HEK293 (cell line): ENCODE measurements around the gene IL3.

Experiments
- BCL11A ChIP-seq: fragments of 450-650 bp; formaldehyde crosslinking; IDR thresholded peaks from 2 replicates; pipeline ENCODE4 v1.5.1; 2016; ENCODE audit warnings: low read depth, missing biosample characterization, missing genetic modification characterization
- CTCF ChIP-seq: fragments of 450-650 bp; formaldehyde crosslinking; IDR thresholded peaks from 2 replicates; pipeline ENCODE4 v1.5.1; 2016; ENCODE audit warnings: missing biosample characterization, missing genetic modification characterization
- MZF1 ChIP-seq: fragments of 450-650 bp; formaldehyde crosslinking; IDR thresholded peaks from 2 replicates; pipeline ENCODE4 v1.5.1; 2017; ENCODE audit warnings: missing biosample characterization, missing genetic modification characterization, borderline replicate concordance
- SP2 ChIP-seq: fragments of 450-650 bp; formaldehyde crosslinking; IDR thresholded peaks from 2 replicates; pipeline ENCODE4 v1.5.1; 2016; ENCODE audit warnings: missing biosample characterization, missing genetic modification characterization
- TCF7L2 ChIP-seq: IDR thresholded peaks from 2 replicates; pipeline ENCODE4 v1.6.1; 2011; ENCODE audit warnings: low read depth, mild to moderate bottlenecking, inconsistent platforms, low read length, moderate library complexity, borderline replicate concordance
- ZBTB7A ChIP-seq: fragments of 450-650 bp; formaldehyde crosslinking; IDR thresholded peaks from 2 replicates; pipeline ENCODE4 v1.5.1; 2016; ENCODE audit warnings: low read depth, missing biosample characterization, missing genetic modification characterization
- ZFP37 ChIP-seq: fragments of 450-650 bp; formaldehyde crosslinking; IDR thresholded peaks from 2 replicates; pipeline ENCODE4 v1.5.1; 2016; ENCODE audit warnings: missing biosample characterization, missing genetic modification characterization
- ZNF184 ChIP-seq: fragments of 450-650 bp; IDR thresholded peaks from 2 replicates; pipeline ENCODE4 v1.5.1; 2018; ENCODE audit warnings: missing biosample characterization, mild to moderate bottlenecking, missing genetic modification characterization
- ZNF274 ChIP-seq, 2 experiments: fragments of 200-500 bp in 1 of 2; fragments of 450-650 bp in 1 of 2; sonication (Bioruptor generic) in 1 of 2; formaldehyde crosslinking in 1 of 2; IDR thresholded peaks; 2 replicates each; pipeline versions ENCODE4 v1.5.1 to v1.6.1; 2014 to 2016; ENCODE audit warnings: borderline replicate concordance in 1 of 2, inconsistent platforms in 1 of 2, low read length in 1 of 2, missing biosample characterization in 1 of 2, missing genetic modification characterization in 1 of 2
- ZNF292 ChIP-seq: fragments of 450-650 bp; formaldehyde crosslinking; IDR thresholded peaks from 2 replicates; pipeline ENCODE4 v1.5.1; 2016; ENCODE audit warnings: low read depth, missing biosample characterization, missing genetic modification characterization, borderline replicate concordance
- ZNF302 ChIP-seq: fragments of 450-650 bp; formaldehyde crosslinking; IDR thresholded peaks from 2 replicates; pipeline ENCODE4 v1.5.1; 2016; ENCODE audit warnings: missing biosample characterization, missing genetic modification characterization, low read depth
- ZNF37A ChIP-seq: fragments of 450-650 bp; IDR thresholded peaks from 2 replicates; pipeline ENCODE4 v1.5.1; 2018; ENCODE audit warnings: missing biosample characterization, missing genetic modification characterization
- TF ChIP-seq, protein P1 (sequence below): fragments of 450-650 bp; formaldehyde crosslinking; IDR thresholded peaks from 2 replicates; pipeline ENCODE4 v1.5.1; 2016; ENCODE audit warnings: missing biosample characterization, missing genetic modification characterization, low read depth

DNA sequence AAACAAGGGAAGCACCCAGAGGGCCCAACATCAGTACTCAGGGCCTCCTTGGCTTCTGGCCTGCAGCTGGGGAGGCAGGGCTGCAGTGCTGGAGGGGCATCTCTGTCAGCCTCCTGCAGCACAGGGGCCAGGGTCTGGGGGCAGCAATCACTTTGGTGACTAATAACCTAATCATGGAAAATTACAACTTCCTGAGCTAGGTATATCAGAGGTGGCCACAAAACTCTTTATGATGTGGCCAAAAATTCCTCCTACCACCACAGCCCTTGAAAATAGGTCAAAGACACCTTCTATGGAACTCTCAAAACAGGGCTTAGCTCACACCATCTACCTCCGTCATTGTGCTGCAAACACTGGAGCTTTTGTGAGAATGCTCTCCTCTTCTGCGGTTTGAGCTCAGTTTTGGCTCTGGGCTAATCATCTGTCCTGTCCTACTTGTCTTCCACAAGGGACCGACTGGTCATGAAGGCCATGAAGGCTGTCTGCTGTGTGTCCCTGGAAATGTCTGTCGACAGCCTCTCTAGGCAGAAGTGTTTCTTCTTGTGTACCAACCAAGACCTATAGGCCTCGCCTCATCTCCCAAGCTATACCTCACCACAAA is 41.7 kb downstream of the IL3 start:
- TF ChIP-seq ZNF292: no peak
- no peak for TF ChIP-seq SP2 (tag by site-specific recombination)
- TF ChIP-seq TCF7L2: no peak
- TF ChIP-seq ZFP37: no peak
- TF ChIP-seq, protein P1, sequence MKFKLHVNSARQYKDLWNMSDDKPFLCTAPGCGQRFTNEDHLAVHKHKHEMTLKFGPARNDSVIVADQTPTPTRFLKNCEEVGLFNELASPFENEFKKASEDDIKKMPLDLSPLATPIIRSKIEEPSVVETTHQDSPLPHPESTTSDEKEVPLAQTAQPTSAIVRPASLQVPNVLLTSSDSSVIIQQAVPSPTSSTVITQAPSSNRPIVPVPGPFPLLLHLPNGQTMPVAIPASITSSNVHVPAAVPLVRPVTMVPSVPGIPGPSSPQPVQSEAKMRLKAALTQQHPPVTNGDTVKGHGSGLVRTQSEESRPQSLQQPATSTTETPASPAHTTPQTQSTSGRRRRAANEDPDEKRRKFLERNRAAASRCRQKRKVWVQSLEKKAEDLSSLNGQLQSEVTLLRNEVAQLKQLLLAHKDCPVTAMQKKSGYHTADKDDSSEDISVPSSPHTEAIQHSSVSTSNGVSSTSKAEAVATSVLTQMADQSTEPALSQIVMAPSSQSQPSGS: no peak
- TF ChIP-seq ZNF302 (tag by site-specific recombination): no peak
- TF ChIP-seq CTCF: no peak
- TF ChIP-seq ZNF37A: no peak
- no peak for TF ChIP-seq ZNF274 (IDR thresholded peaks at IDR 0.05; ENCODE audit: low read length)
- TF ChIP-seq ZNF274 (tag by site-specific recombination; IDR thresholded peaks at IDR 0.05; ENCODE audit: borderline replicate concordance): no peak
- TF ChIP-seq MZF1 (tag by site-specific recombination): no peak
- no peak for TF ChIP-seq ZBTB7A (tag by site-specific recombination)
- no peak for TF ChIP-seq BCL11A (tag by site-specific recombination)
- no peak for TF ChIP-seq ZNF184 (tag by site-specific recombination)
